Measurements from ENCODE around the gene CORO7.

CORO7 gene

GRCh38 chr16:4375717-4376116, 40.7 kb downstream of the CORO7 start:
- peak overlapping the region; percentile 29 to 57 for H3K4me3 ChIP-seq (ENCODE audit: low read length in 2 of 2)
- H3K36me3 ChIP-seq (ENCODE audit: control insufficient read depth in 2 of 2, insufficient read depth in 2 of 2, low read length in 2 of 2), result no peaks in the 10 kb centered on the region
- no peaks in the 10 kb centered on the region for H3K27me3 ChIP-seq (ENCODE audit: control insufficient read depth in 1 of 2, insufficient read depth in 2 of 2, low read length in 2 of 2)
- no peaks in the 10 kb centered on the region for H3K9me3 ChIP-seq (ENCODE audit: control insufficient read depth in 2 of 2, low read length in 2 of 2)
- H3K27ac ChIP-seq (ENCODE audit: low read length), result peak overlapping the region; percentile 77
- peak overlapping the region; percentile 13 to 47 for H3K9ac ChIP-seq (ENCODE audit: low read length in 2 of 2)
- peaks cover 84% of the 10 kb centered on the region for H3K4me1 ChIP-seq (ENCODE audit: control insufficient read depth, insufficient read depth, low read length)

- H3K36me3 ChIP-seq (ENCODE audit: control insufficient read depth in 2 of 2, insufficient read depth in 2 of 2, low read length in 2 of 2), result no peaks in the 10 kb centered on the region
- peak overlapping the region; percentile 55 for H3K27ac ChIP-seq (ENCODE audit: low read length)
- H3K4me1 ChIP-seq (ENCODE audit: control insufficient read depth, insufficient read depth, low read length), result peaks cover 81% of the 10 kb centered on the region
- peak overlapping the region; percentile 51 to 61 for H3K9ac ChIP-seq (ENCODE audit: low read length in 2 of 2)
- H3K27me3 ChIP-seq (ENCODE audit: control insufficient read depth in 1 of 2, insufficient read depth in 2 of 2, low read length in 2 of 2), result no peaks in the 10 kb centered on the region
- no peaks in the 10 kb centered on the region for H3K9me3 ChIP-seq (ENCODE audit: control insufficient read depth in 2 of 2, low read length in 2 of 2)
- peak overlapping the region; percentile 50 to 78 for H3K4me3 ChIP-seq (ENCODE audit: low read length in 2 of 2)
Observed at GRCh38 chr16:4373909-4374742, 42.3 kb downstream of the CORO7 start.

- H3K9me3 ChIP-seq (ENCODE audit: control insufficient read depth in 2 of 2, low read length in 2 of 2), result no peaks in the 10 kb centered on the region
- peak overlapping the region; percentile 55 for H3K27ac ChIP-seq (ENCODE audit: low read length)
- no peaks in the 10 kb centered on the region for H3K36me3 ChIP-seq (ENCODE audit: control insufficient read depth in 2 of 2, insufficient read depth in 2 of 2, low read length in 2 of 2)
- H3K4me1 ChIP-seq (ENCODE audit: control insufficient read depth, insufficient read depth, low read length), result peaks cover 75% of the 10 kb centered on the region
- H3K4me3 ChIP-seq (ENCODE audit: low read length in 2 of 2), result peak overlapping the region; percentile 50 to 78
- H3K27me3 ChIP-seq (ENCODE audit: control insufficient read depth in 1 of 2, insufficient read depth in 2 of 2, low read length in 2 of 2), result no peaks in the 10 kb centered on the region
- H3K9ac ChIP-seq (ENCODE audit: low read length in 2 of 2), result peak overlapping the region; percentile 51 to 61
Observed at GRCh38 chr16:4373356-4373908, 43.0 kb downstream of the CORO7 start.

- Histone ChIP-seq H3K4me1 (ENCODE audit: control insufficient read depth, insufficient read depth, low read length) (peaks cover 68% of the 10 kb centered on the region), H3K27ac (ENCODE audit: low read length) (peak overlapping the region; percentile 55), H3K27me3 (ENCODE audit: control insufficient read depth in 1 of 2, insufficient read depth in 2 of 2, low read length in 2 of 2) (no peaks in the 10 kb centered on the region), H3K4me3 (ENCODE audit: low read length in 2 of 2) (peak overlapping the region; percentile 74 to 78), H3K36me3 (ENCODE audit: control insufficient read depth in 2 of 2, insufficient read depth in 2 of 2, low read length in 2 of 2) (no peaks in the 10 kb centered on the region), H3K9me3 (ENCODE audit: control insufficient read depth in 2 of 2, low read length in 2 of 2) (no peaks in the 10 kb centered on the region), H3K9ac (ENCODE audit: low read length in 2 of 2) (peak overlapping the region; percentile 47 to 61)
Observed at GRCh38 chr16:4372578-4373355, 43.6 kb downstream of the CORO7 start.

GRCh38 chr16:4372001-4372577, 44.3 kb downstream of the CORO7 start:
- Histone ChIP-seq H3K4me1 (ENCODE audit: control insufficient read depth, insufficient read depth, low read length) (peaks cover 63% of the 10 kb centered on the region), H3K9me3 (ENCODE audit: control insufficient read depth in 2 of 2, low read length in 2 of 2) (no peaks in the 10 kb centered on the region)

GRCh38 chr16:4371357-4372000, 44.9 kb downstream of the CORO7 start, which contains the start of gene VASN:
Gene VASN (plus strand): TSS chr16:4371848. CDS start chr16:4380878, 9,030 bp downstream.
- peaks cover 0 to 2% of the 10 kb centered on the region in 2 donors for H3K36me3 ChIP-seq (ENCODE audit: control insufficient read depth in 2 of 2, insufficient read depth in 2 of 2, low read length in 2 of 2)
- H3K9ac ChIP-seq (ENCODE audit: low read length in 2 of 2), result peak within 1 kb of the TSS; percentile 44 to 47
- peaks cover 57% of the 10 kb centered on the region for H3K4me1 ChIP-seq (ENCODE audit: control insufficient read depth, insufficient read depth, low read length)
- no peaks in the 10 kb centered on the region for H3K27me3 ChIP-seq (ENCODE audit: control insufficient read depth in 1 of 2, insufficient read depth in 2 of 2, low read length in 2 of 2)
- H3K4me3 ChIP-seq (ENCODE audit: low read length in 2 of 2), result peak within 1 kb of the TSS; percentile 74 to 78
- H3K27ac ChIP-seq (ENCODE audit: low read length), result peak within 1 kb of the TSS; percentile 69
- H3K9me3 ChIP-seq (ENCODE audit: control insufficient read depth in 2 of 2, low read length in 2 of 2), result no peaks in the 10 kb centered on the region

More at GRCh38 chr16:4372001-4372577, 44.3 kb downstream of the CORO7 start:
- Histone ChIP-seq H3K36me3 (ENCODE audit: control insufficient read depth in 2 of 2, insufficient read depth in 2 of 2, low read length in 2 of 2) (peaks cover 0 to 2% of the 10 kb centered on the region in 2 donors), H3K9ac (ENCODE audit: low read length in 2 of 2) (peak overlapping the region; percentile 36 to 44), H3K27ac (ENCODE audit: low read length) (peak overlapping the region; percentile 69), H3K27me3 (ENCODE audit: control insufficient read depth in 1 of 2, insufficient read depth in 2 of 2, low read length in 2 of 2) (no peaks in the 10 kb centered on the region), H3K4me3 (ENCODE audit: low read length in 2 of 2) (peak overlapping the region; percentile 74 to 78)

- H3K4me3 ChIP-seq (ENCODE audit: low read length in 2 of 2), result peak overlapping the region; percentile 6 to 78
- H3K27ac ChIP-seq (ENCODE audit: low read length), result peak overlapping the region; percentile 69
- no peaks in the 10 kb centered on the region for H3K9me3 ChIP-seq (ENCODE audit: control insufficient read depth in 2 of 2, low read length in 2 of 2)
- H3K4me1 ChIP-seq (ENCODE audit: control insufficient read depth, insufficient read depth, low read length), result peaks cover 50% of the 10 kb centered on the region
- no peak overlapping the region for H3K9ac ChIP-seq (ENCODE audit: low read length in 2 of 2)
- no peaks in the 10 kb centered on the region for H3K27me3 ChIP-seq (ENCODE audit: control insufficient read depth in 1 of 2, insufficient read depth in 2 of 2, low read length in 2 of 2)
- peaks cover 0 to 2% of the 10 kb centered on the region in 2 donors for H3K36me3 ChIP-seq (ENCODE audit: control insufficient read depth in 2 of 2, insufficient read depth in 2 of 2, low read length in 2 of 2)
Observed at GRCh38 chr16:4370570-4371356, 45.6 kb downstream of the CORO7 start.

- no peak overlapping the region for H3K9ac ChIP-seq (ENCODE audit: low read length in 2 of 2)
- H3K36me3 ChIP-seq (ENCODE audit: control insufficient read depth in 2 of 2, insufficient read depth in 2 of 2, low read length in 2 of 2), result peaks cover 0 to 3% of the 10 kb centered on the region in 2 donors
- no peak overlapping the region for H3K4me3 ChIP-seq (ENCODE audit: low read length in 2 of 2)
- H3K27me3 ChIP-seq (ENCODE audit: control insufficient read depth in 1 of 2, insufficient read depth in 2 of 2, low read length in 2 of 2), result no peaks in the 10 kb centered on the region
- H3K27ac ChIP-seq (ENCODE audit: low read length), result peak overlapping the region; percentile 69
- no peaks in the 10 kb centered on the region for H3K9me3 ChIP-seq (ENCODE audit: control insufficient read depth in 2 of 2, low read length in 2 of 2)
- H3K4me1 ChIP-seq (ENCODE audit: control insufficient read depth, insufficient read depth, low read length), result peaks cover 44% of the 10 kb centered on the region
Observed at GRCh38 chr16:4370151-4370550, 46.2 kb downstream of the CORO7 start.

- Histone ChIP-seq H3K27ac (ENCODE audit: low read length) (no peak overlapping the region), H3K4me3 (ENCODE audit: low read length in 2 of 2) (no peak overlapping the region), H3K4me1 (ENCODE audit: control insufficient read depth, insufficient read depth, low read length) (peaks cover 34% of the 10 kb centered on the region), H3K36me3 (ENCODE audit: control insufficient read depth in 2 of 2, insufficient read depth in 2 of 2, low read length in 2 of 2) (peaks cover 0 to 5% of the 10 kb centered on the region in 2 donors), H3K9me3 (ENCODE audit: control insufficient read depth in 2 of 2, low read length in 2 of 2) (no peaks in the 10 kb centered on the region), H3K27me3 (ENCODE audit: control insufficient read depth in 1 of 2, insufficient read depth in 2 of 2, low read length in 2 of 2) (no peaks in the 10 kb centered on the region), H3K9ac (ENCODE audit: low read length in 2 of 2) (no peak overlapping the region)
Observed at GRCh38 chr16:4369007-4369733, 47.2 kb downstream of the CORO7 start.

Data from stomach smooth muscle (tissue), 2 donors.